ENCODE results near the gene IRF1. TPM values are rescaled to one million over a fixed set of nuclear protein-coding genes. Genes with fewer than 3 reads are reported as not detected.
"Not testable (repeated sequence)": the region's sequence is repeated elsewhere in the genome, so short reads cannot be mapped to it uniquely, and the experiment has no call there.

The IRF1 gene, protein sequence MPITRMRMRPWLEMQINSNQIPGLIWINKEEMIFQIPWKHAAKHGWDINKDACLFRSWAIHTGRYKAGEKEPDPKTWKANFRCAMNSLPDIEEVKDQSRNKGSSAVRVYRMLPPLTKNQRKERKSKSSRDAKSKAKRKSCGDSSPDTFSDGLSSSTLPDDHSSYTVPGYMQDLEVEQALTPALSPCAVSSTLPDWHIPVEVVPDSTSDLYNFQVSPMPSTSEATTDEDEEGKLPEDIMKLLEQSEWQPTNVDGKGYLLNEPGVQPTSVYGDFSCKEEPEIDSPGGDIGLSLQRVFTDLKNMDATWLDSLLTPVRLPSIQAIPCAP
- total RNA-seq = 10 to 100 TPM; 18.7 to 20.5 TPM
- long read RNA-seq, donor 1, partial matches to known transcripts = 0 of 5 reads
- long read RNA-seq, donor 1, other reads (novel, unspliced or antisense) = 4 of 5 reads
- long read RNA-seq, donor 2, transcript IRF1-201 (10 exons, 3,579 nt) = major isoform, 12 of 25 reads
- long read RNA-seq, donor 2, partial matches to known transcripts = 4 of 25 reads
- long read RNA-seq, donor 2, other reads (novel, unspliced or antisense) = 7 of 25 reads

- intact Hi-C loops (cut with DNase I) = loop anchor here (5.0 to 10.0 kb wide), 3 partner anchors 66 to 106 kb away; no protein-coding TSS in a partner anchor
These were observed at the start of gene IRF1 for GRCh38 chr5:132490484-132491367. Gene IRF1, minus strand, starts transcription at chr5:132490773. Its CDS starts 1,295 bp downstream, at chr5:132489478.

GRCh38 chr5:132540149-132540548 lies 49.6 kb upstream of the IRF1 start:
- no peak for DNase-seq (ENCODE audit: low spot score)
- intact Hi-C loops (cut with DNase I) = no loop called here

More at GRCh38 chr5:132490484-132491367, at the start of gene IRF1:
- peak; percentile 99 for DNase-seq (ENCODE audit: low spot score)

DNA sequence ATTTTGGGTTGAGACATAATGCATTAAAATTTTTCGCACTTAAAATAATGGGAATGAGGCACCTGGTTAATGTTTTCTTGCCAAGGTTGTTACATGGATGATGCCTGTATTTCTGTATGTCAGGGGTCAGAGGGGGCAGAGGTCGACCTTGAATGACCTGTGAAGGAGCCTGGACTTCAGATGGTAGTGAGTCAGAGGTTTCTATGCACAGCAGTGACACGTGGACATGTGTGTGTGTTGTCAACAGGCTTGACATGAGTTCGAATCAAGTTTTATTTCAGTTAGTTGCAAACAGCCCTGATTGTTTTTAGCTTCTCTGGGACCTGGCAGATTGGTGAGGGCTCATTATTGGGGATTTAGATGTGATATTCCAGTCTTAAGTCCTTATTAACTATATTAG lies 49.1 kb upstream of the IRF1 start:
- no peak for DNase-seq (ENCODE audit: low spot score)

GRCh38 chr5:132530946-132531345 lies 40.4 kb upstream of the IRF1 start:
- intact Hi-C loops (cut with DNase I) = no loop called here
- DNase-seq (ENCODE audit: low spot score) = no peak

More for the DNA sequence above, 49.1 kb upstream of the IRF1 start:
- intact Hi-C loops (cut with DNase I) = loop anchor here in 1 of 2 donors (5.0 kb wide), 1 partner anchor 1388 kb away; no protein-coding TSS in a partner anchor

GRCh38 chr5:132528866-132529634 lies 38.5 kb upstream of the IRF1 start:
- no peak for DNase-seq (ENCODE audit: low spot score)
- intact Hi-C loops (cut with DNase I) = loop anchor here in 1 of 2 donors (10.0 kb wide), 1 partner anchor 296 kb away; no protein-coding TSS in a partner anchor

DNA sequence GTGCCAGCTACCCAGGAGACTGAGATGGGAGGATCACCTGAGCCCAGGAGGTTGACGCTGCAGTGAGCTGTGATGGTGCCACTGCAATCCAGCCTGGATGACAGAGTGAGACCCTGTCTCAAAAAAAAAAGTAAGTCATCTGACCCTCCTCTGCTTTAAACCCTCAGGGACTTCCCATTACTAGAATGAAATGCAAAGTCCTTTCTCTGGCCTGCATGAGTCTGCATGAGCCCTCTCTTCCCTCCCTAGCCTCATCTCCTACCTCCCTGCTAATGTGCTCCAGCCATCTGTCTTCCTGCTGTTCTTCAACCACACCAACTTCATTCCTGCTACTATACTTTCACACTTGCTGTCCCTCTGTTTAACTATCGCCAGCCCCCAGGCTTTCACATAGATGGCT lies 37.4 kb upstream of the IRF1 start:
- no peak for DNase-seq (ENCODE audit: low spot score)
- intact Hi-C loops (cut with DNase I) = loop anchor here in 1 of 2 donors (10.0 kb wide), 1 partner anchor 297 kb away; no protein-coding TSS in a partner anchor

GRCh38 chr5:132526974-132527564 lies 36.5 kb upstream of the IRF1 start:
- intact Hi-C loops (cut with DNase I) = loop anchor here in 1 of 2 donors (10.0 kb wide), 1 partner anchor 298 kb away; no protein-coding TSS in a partner anchor
- no peak for DNase-seq (ENCODE audit: low spot score)

- no peak for DNase-seq (ENCODE audit: low spot score)
- intact Hi-C loops (cut with DNase I) = loop anchor here in 1 of 2 donors (10.0 kb wide), 1 partner anchor 298 kb away; no protein-coding TSS in a partner anchor
These were observed 35.9 kb upstream of the IRF1 start for GRCh38 chr5:132526290-132526973.

DNA sequence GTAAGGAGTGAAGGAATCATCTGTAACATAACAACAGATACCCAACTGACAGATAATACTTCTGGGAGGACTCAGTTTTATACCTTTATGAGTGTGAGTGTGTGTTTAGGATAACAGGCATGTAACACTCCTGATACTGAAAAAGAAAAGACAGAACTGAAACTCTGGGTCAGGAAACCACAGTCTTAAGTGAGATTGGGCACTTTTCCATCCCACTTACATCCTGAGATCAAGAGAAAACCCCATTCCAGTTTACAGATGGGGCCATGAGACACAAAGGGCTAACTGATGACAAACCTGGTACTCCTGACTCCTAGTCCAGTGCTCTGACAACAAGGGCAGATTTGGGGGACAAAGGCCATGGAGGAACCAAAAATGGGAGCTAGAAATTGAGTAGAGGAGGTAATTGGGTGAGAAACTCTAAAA lies 34.7 kb upstream of the IRF1 start:
- intact Hi-C loops (cut with DNase I) = loop anchor here in 1 of 2 donors (10.0 kb wide), 1 partner anchor 299 kb away; no protein-coding TSS in a partner anchor
- DNase-seq (ENCODE audit: low spot score) = no peak

DNA sequence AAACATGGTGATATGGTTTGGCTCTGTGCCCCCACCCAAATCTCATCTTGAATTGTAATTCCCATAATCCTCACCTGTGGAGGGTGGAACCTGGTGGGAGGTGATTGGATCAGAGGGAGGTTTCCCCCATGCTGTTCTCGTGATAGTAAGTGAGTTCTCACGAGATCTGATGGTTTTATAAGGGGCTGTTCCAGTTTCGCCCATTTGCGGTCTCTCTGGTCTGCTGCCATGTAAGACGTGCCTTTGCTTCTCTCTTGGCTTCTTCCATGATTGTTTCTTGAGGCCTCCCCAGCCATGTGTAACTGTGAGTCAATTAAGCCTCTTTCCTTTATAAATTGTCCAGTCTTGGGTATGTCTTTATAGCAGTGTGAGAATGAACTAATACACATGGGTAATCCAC lies 34.3 kb upstream of the IRF1 start:
- intact Hi-C loops (cut with DNase I) = loop anchor here in 1 of 2 donors (10.0 kb wide), 1 partner anchor 300 kb away; no protein-coding TSS in a partner anchor
- not testable (repeated sequence) for DNase-seq (ENCODE audit: low spot score)

GRCh38 chr5:132522067-132522466 lies 31.5 kb upstream of the IRF1 start:
- intact Hi-C loops (cut with DNase I) = loop anchor here in 1 of 2 donors (10.0 kb wide), 1 partner anchor 303 kb away; no protein-coding TSS in a partner anchor
- not testable (repeated sequence) for DNase-seq (ENCODE audit: low spot score)

DNA sequence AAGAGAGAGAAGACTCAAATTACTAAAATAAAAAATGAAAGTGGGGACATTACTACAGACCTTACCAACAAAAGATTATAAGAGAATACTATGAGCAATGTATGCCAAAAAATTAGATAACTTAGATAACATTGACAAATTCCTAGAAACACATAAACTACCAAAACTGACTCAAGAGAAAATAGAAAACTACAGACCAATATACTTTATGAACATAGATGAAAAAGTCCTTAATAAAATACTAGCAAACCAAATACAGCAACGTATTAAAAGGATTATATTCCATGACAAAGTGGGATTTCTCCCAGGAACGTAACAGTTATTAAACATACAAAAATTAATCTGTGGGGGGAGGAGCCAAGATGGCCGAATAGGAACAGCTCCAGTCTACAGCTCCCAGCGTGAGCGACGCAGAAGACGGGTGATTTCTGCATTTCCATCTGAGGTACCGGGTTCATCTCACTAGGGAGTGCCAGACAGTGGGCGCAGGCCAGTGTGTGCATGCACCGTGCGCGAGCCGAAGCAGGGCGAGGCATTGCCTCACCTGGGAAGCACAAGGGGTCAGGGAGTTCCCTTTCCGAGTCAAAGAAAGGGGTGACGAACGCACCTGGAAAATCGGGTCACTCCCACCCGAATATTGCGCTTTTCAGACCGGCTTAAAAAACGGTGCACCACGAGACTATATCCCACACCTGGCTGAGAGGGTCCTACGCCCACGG lies 23.2 kb upstream of the IRF1 start:
- intact Hi-C loops (cut with DNase I); DNase-seq (ENCODE audit: low spot score): not testable (repeated sequence)

DNA sequence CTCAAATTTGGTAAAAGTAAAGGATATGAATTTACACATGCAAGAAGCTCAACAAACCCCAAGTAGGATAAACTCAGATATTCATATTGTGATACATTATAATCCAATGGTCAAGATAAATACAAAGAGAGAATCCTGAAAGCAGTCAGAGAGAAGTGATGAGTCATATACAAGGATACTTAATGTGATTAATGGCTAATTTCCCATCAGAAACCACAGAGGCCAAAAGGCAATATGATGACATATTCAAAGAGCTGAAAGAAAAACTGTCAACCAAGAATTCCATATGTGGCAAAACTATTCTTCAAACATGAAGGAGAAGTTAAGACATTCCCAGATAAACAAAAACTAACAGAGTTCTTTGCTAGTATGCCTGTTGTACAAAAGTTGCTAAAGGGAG lies 19.5 kb upstream of the IRF1 start:
- intact Hi-C loops (cut with DNase I) = no loop called here
- no peak for DNase-seq (ENCODE audit: low spot score)

DNA sequence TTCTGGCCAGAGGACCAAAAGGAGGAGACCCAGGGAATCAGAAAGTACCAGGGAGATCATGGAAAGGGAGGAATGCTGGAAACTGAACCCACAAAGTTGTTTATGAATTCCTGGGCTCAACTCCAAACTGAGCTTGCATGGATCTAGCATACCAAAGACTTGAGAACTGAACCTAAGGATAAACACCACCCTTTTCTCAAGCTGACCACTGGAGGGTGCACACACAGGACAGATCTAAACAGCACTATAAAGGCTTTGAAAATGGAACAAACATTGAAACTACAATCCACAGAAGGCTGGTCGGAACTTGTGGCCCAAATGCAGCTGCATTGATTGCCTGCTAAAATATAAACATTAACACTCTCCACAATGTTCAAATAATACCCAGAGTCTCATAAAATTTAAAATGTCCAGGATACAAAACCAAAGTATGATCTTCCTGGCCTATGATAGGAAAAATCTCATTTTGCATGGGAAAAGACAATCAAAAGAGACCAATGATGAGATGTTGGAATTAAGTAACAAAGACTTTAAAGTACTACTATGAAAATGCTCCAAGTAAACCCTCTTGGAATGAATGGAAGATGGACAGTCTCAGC lies 15.6 kb upstream of the IRF1 start:
- intact Hi-C loops (cut with DNase I) = no loop called here
- no peak for DNase-seq (ENCODE audit: low spot score)

DNA sequence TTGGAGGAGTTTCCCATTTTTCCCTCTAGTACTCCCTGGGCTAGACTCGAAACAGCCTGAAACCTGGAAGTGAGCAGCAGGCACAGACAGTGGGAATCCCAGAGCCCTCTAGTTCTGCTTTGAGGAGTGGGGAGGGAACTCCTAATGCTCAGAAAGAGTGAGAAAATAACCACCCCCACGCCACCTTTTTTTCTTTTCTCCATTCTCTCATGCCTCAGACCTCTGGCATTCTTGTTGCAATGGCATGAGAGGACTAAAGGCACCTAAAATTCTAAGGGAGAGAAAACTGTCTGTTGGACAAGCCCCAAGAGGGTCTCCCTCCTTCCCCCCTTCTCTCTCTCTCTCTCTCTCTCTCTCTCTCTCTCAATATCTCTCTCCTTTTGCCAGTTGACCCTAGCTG lies 15.1 kb upstream of the IRF1 start:
- DNase-seq (ENCODE audit: low spot score) = no peak
- intact Hi-C loops (cut with DNase I) = no loop called here

- intact Hi-C loops (cut with DNase I) = loop anchor here in 1 of 2 donors (5.0 kb wide), 1 partner anchor 267 kb away; no protein-coding TSS in a partner anchor
These were observed 14.2 kb upstream of the IRF1 start for GRCh38 chr5:132504746-132505145.

More at GRCh38 chr5:132504746-132505145, 14.2 kb upstream of the IRF1 start:
- no peak for DNase-seq (ENCODE audit: low spot score)
